ENCODE results near the gene EXOSC10.

EXOSC10 gene

GRCh38 chr1:11058595-11059154 lies 41.0 kb downstream of the EXOSC10 start:
- TF ChIP-seq, protein P1, sequence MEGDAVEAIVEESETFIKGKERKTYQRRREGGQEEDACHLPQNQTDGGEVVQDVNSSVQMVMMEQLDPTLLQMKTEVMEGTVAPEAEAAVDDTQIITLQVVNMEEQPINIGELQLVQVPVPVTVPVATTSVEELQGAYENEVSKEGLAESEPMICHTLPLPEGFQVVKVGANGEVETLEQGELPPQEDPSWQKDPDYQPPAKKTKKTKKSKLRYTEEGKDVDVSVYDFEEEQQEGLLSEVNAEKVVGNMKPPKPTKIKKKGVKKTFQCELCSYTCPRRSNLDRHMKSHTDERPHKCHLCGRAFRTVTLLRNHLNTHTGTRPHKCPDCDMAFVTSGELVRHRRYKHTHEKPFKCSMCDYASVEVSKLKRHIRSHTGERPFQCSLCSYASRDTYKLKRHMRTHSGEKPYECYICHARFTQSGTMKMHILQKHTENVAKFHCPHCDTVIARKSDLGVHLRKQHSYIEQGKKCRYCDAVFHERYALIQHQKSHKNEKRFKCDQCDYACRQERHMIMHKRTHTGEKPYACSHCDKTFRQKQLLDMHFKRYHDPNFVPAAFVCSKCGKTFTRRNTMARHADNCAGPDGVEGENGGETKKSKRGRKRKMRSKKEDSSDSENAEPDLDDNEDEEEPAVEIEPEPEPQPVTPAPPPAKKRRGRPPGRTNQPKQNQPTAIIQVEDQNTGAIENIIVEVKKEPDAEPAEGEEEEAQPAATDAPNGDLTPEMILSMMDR (IDR thresholded peaks at IDR 0.05; ENCODE audit: control extremely low read depth, extremely low read depth, low read depth, missing control alignments): no peak
- no peak for DNase-seq (ENCODE audit: extremely low spot score)
- ChIA-PET POLR2A (no interaction called here), CTCF (interaction anchor here (3.5 kb wide), 1 partner anchor 22 kb away, joined by 37 read pairs; no protein-coding TSS in a partner anchor)

GRCh38 chr1:11058026-11058425 lies 41.6 kb downstream of the EXOSC10 start:
- POLR2A ChIA-PET: no interaction called here
- CTCF ChIA-PET: interaction anchor here (1.1 to 3.5 kb wide), 2 partner anchors 12 to 21 kb away, joined by 3 to 37 read pairs; no protein-coding TSS in a partner anchor
- no peak for DNase-seq (ENCODE audit: extremely low spot score)
- TF ChIP-seq, protein P1 (IDR thresholded peaks at IDR 0.05; ENCODE audit: control extremely low read depth, extremely low read depth, low read depth, missing control alignments): no peak

DNA sequence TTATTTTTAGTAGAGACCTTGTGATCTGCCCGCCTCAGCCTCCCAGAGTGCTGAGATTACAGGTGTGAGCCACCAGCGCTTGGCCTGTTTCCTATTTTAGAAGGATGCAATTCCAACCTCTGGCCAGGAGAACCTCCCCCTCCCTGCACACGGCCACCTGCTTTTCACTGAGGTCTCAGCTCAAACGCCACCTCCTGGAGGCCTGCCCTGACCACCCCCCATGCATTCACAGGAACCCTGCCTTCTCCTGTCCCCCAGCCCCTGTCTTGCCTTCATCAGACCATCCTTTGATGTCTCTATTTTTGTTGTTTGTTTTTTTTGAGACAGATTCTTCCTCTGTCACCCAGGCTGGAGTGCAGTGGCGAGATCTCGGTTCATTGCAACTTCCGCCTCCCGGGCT lies 42.2 kb downstream of the EXOSC10 start:
- POLR2A ChIA-PET: no interaction called here
- CTCF ChIA-PET: interaction anchor here (0.6 to 3.5 kb wide), 4 partner anchors 13 to 36 kb away, joined by 3 to 37 read pairs (median 3); no protein-coding TSS in a partner anchor
- TF ChIP-seq, protein P1 (IDR thresholded peaks at IDR 0.05; ENCODE audit: control extremely low read depth, extremely low read depth, low read depth, missing control alignments): no peak
- no peak for DNase-seq (ENCODE audit: extremely low spot score)

DNA sequence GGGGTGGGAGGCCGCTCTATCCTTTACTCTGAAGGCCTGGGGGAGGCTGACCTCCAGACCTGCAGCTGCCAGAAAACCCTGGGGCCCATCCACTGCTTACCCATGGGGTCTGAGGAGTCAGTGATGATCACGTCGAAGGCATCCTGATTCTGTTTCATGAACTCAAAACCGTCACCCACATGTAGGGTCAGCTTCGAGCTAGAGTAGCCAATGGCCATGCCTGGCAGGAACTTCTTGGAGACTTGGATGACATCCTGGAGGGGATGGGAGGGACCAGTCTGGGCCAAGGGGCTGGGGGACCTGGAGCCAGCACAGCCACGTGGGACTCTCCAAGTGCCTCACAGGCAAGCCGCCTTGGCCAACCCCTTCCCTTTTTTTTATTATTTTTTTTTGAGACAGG lies 43.2 kb downstream of the EXOSC10 start:
- CTCF ChIA-PET: interaction anchor here (1.1 to 3.5 kb wide), 4 partner anchors 14 to 30 kb away, joined by 3 to 37 read pairs (median 4); no protein-coding TSS in a partner anchor
- POLR2A ChIA-PET: no interaction called here
- TF ChIP-seq, protein P1 (IDR thresholded peaks at IDR 0.05; ENCODE audit: control extremely low read depth, extremely low read depth, low read depth, missing control alignments): no peak
- no peak for DNase-seq (ENCODE audit: extremely low spot score)

DNA sequence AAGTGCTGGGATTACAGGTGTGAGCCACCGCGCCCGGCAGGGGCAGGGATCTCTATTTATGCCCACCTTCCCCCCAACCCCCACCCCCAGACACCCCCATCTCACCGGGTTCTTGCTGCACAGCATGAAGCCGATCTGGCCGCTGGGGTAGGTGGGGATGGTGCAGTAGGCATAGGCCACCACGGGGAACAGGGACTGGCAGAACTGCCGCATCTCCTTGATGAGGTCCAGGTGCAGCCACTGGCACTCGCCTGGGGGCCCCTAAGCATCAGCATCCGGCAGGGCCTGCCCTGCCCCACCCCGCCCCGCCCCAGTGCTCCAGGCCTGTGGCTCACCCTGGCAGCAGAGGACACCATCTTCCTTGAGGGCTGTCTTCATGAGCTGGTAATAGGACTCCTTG lies 44.0 kb downstream of the EXOSC10 start:
- TF ChIP-seq, protein P1 (IDR thresholded peaks at IDR 0.05; ENCODE audit: control extremely low read depth, extremely low read depth, low read depth, missing control alignments): no peak
- DNase-seq (ENCODE audit: extremely low spot score): no peak
- ChIA-PET POLR2A (no interaction called here), CTCF (interaction anchor here (1.1 to 3.5 kb wide), 3 partner anchors 15 to 31 kb away, joined by 3 to 37 read pairs (median 4); no protein-coding TSS in a partner anchor)

- TF ChIP-seq, protein P1 (IDR thresholded peaks at IDR 0.05; ENCODE audit: control extremely low read depth, extremely low read depth, low read depth, missing control alignments): no peak
- no peak for DNase-seq (ENCODE audit: extremely low spot score)
- ChIA-PET POLR2A (no interaction called here), CTCF (interaction anchor here (4.0 kb wide), 1 partner anchor 17 kb away, joined by 33 read pairs; no protein-coding TSS in a partner anchor)
Observed at GRCh38 chr1:11054666-11055065, 45.0 kb downstream of the EXOSC10 start.

All from GM10248 (cell line).